Activated CD8-positive, alpha-beta T cell treated with anti-CD3 and anti-CD28 coated beads, Interleukin-2, amount 10 ng/mL, durations not matched to agents 7 days and 5 days (primary cell): ENCODE results near the gene HBM. TPM values are rescaled to one million over a fixed set of nuclear protein-coding genes. Genes with fewer than 3 reads are reported as not detected.
"Not testable (repeated sequence)": the region's sequence is repeated elsewhere in the genome, so short reads cannot be mapped to it uniquely, and the experiment has no call there.

Experiments
- ATAC-seq: fragments of 150-1000 bp; cut with Tn5 transposase; one replicate; pipeline ENCODE4 v1.10.0; 2021; ENCODE audit warnings: moderate library complexity
- CTCF ChIA-PET: fragments of 350-600 bp; sonication (Branson Sonifier 250); formaldehyde crosslinking; loops from one replicate; lab custom pipeline; 2021; ENCODE audit warnings: antibody characterized with exemption; lab: Charles Lee
- POLR2A ChIA-PET: fragments of 350-600 bp; sonication (Branson Sonifier 250); formaldehyde crosslinking; loops from one replicate; lab custom pipeline; 2021; ENCODE audit warnings: antibody characterized with exemption; lab: Charles Lee
- DNase-seq: peaks from one replicate; pipeline ENCODE4 v3.0.0-alpha.2; 2020
- H3K27ac Mint-ChIP-seq: one replicate; pipeline ENCODE4 v1.8.0; 2021; ENCODE audit warnings: mild to moderate bottlenecking, mixed read lengths
- H3K27me3 Mint-ChIP-seq: one replicate; pipeline ENCODE4 v1.8.0; 2021; ENCODE audit warnings: low read depth, mixed read lengths
- H3K36me3 Mint-ChIP-seq: one replicate; pipeline ENCODE4 v1.8.0; 2021; ENCODE audit warnings: low read depth, mixed read lengths
- H3K4me1 Mint-ChIP-seq: one replicate; pipeline ENCODE4 v1.8.0; 2021; ENCODE audit warnings: low read depth, mixed read lengths
- H3K4me3 Mint-ChIP-seq: one replicate; pipeline ENCODE4 v1.8.0; 2021; ENCODE audit warnings: mild to moderate bottlenecking, mixed read lengths
- H3K9me3 Mint-ChIP-seq: one replicate; pipeline ENCODE4 v1.8.0; 2022; ENCODE audit warnings: mixed read lengths; ENCODE audit not compliant: insufficient read depth
- total RNA-seq, 2 experiments: library from RNA; stranded (reverse); gene quantifications; one replicate each; pipeline ENCODE4 v1.2.3, GENCODE V29; 2021

Gene HBM, protein sequence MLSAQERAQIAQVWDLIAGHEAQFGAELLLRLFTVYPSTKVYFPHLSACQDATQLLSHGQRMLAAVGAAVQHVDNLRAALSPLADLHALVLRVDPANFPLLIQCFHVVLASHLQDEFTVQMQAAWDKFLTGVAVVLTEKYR
- not detected for total RNA-seq

- Mint-ChIP-seq H3K27me3 (peaks cover 45% of the 10 kb centered on the region), H3K27ac (no peak within 1 kb of the TSS), H3K4me3 (peak within 1 kb of the TSS; percentile 31), H3K36me3 (no peaks in the 10 kb centered on the region), H3K4me1 (peaks cover 5% of the 10 kb centered on the region), H3K9me3 (no peaks in the 10 kb centered on the region)
- DNase-seq (no peak), ATAC-seq (peak; percentile 13)
- POLR2A ChIA-PET = no interaction called here
- CTCF ChIA-PET = no interaction called here
Measured at GRCh38 chr16:165539-166374, at the start of gene HBM. TSS of gene HBM (plus strand) at chr16:165978. CDS start at chr16:165998, 20 bp downstream.

GRCh38 chr16:116015-116414 is 49.8 kb upstream of the HBM start:
- peaks cover 21% of the 10 kb centered on the region for H3K36me3 Mint-ChIP-seq
- ATAC-seq = no peak
- ChIA-PET CTCF (interaction anchor here (1.5 to 5.1 kb wide), 4 partner anchors 8 to 246 kb away, joined by 5 to 30 read pairs (median 22); partner anchors contain the start of gene HBQ1), POLR2A (no interaction called here)
- DNase-seq = peak; percentile 15
- no peaks in the 10 kb centered on the region for H3K9me3 Mint-ChIP-seq
- H3K4me3 Mint-ChIP-seq = no peak overlapping the region
- H3K27ac Mint-ChIP-seq = no peak overlapping the region
- H3K27me3 Mint-ChIP-seq = no peaks in the 10 kb centered on the region
- H3K4me1 Mint-ChIP-seq = no peaks in the 10 kb centered on the region

- H3K4me1 Mint-ChIP-seq = no peaks in the 10 kb centered on the region
- ChIA-PET CTCF (interaction anchor here (0.9 to 5.1 kb wide), 13 partner anchors 8 to 247 kb away, joined by 3 to 30 read pairs (median 5); partner anchors contain the start of gene HBQ1), POLR2A (no interaction called here)
- no peaks in the 10 kb centered on the region for H3K27me3 Mint-ChIP-seq
- no peak overlapping the region for H3K27ac Mint-ChIP-seq
- DNase-seq = peak; percentile 74
- H3K9me3 Mint-ChIP-seq = no peaks in the 10 kb centered on the region
- peak; percentile 90 for ATAC-seq
- no peak overlapping the region for H3K4me3 Mint-ChIP-seq
- H3K36me3 Mint-ChIP-seq = peaks cover 13% of the 10 kb centered on the region
Measured at GRCh38 chr16:117379-118365, 48.1 kb upstream of the HBM start.

DNA sequence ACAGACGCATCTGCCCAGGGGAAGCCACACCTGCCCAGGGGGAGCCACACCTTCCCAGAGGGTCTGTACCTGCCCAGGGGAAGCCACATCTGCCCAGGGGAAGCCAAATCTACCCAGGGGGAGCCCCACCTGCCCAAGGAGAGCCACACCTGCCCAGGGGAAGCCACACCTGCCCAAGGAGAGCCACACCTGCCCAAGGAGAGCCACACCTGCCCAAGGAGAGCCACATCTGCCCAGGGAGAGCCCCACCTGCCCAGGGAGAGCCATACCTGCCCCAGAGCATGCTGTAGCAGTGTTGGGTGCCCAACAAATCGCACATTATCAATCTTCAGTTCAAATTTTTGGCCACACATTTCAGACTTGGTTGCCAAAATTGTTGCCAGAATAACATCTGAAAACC is 46.9 kb upstream of the HBM start:
- ATAC-seq (no peak), DNase-seq (no peak)
- ChIA-PET CTCF (interaction anchor here (0.9 to 5.1 kb wide), 7 partner anchors 11 to 243 kb away, joined by 3 to 30 read pairs (median 15); partner anchors contain the start of gene HBQ1), POLR2A (no interaction called here)
- H3K36me3 Mint-ChIP-seq = peaks cover 10% of the 10 kb centered on the region
- no peaks in the 10 kb centered on the region for H3K4me1 Mint-ChIP-seq
- no peaks in the 10 kb centered on the region for H3K27me3 Mint-ChIP-seq
- H3K4me3 Mint-ChIP-seq = no peak overlapping the region
- H3K27ac Mint-ChIP-seq = no peak overlapping the region
- no peaks in the 10 kb centered on the region for H3K9me3 Mint-ChIP-seq

- ATAC-seq = no peak
- Mint-ChIP-seq H3K36me3 (peaks cover 10% of the 10 kb centered on the region), H3K4me3 (no peak overlapping the region), H3K9me3 (no peaks in the 10 kb centered on the region), H3K4me1 (no peaks in the 10 kb centered on the region), H3K27me3 (no peaks in the 10 kb centered on the region), H3K27ac (no peak overlapping the region)
- POLR2A ChIA-PET = no interaction called here
- DNase-seq = no peak
- CTCF ChIA-PET = interaction anchor here (0.9 to 5.1 kb wide), 6 partner anchors 11 to 243 kb away, joined by 3 to 30 read pairs (median 16); partner anchors contain the start of gene HBQ1
Measured at GRCh38 chr16:119295-119694, 46.5 kb upstream of the HBM start.

GRCh38 chr16:119835-120491 is 45.8 kb upstream of the HBM start:
- Mint-ChIP-seq H3K9me3 (no peaks in the 10 kb centered on the region), H3K4me3 (no peak overlapping the region), H3K4me1 (no peaks in the 10 kb centered on the region), H3K27ac (no peak overlapping the region), H3K27me3 (no peaks in the 10 kb centered on the region), H3K36me3 (peaks cover 10% of the 10 kb centered on the region)
- POLR2A ChIA-PET = no interaction called here
- CTCF ChIA-PET = interaction anchor here (0.9 to 5.1 kb wide), 5 partner anchors 12 to 242 kb away, joined by 3 to 30 read pairs (median 15); no protein-coding TSS in a partner anchor
- DNase-seq = no peak
- no peak for ATAC-seq

GRCh38 chr16:120756-121155 is 45.0 kb upstream of the HBM start:
- H3K4me3 Mint-ChIP-seq = no peak overlapping the region
- CTCF ChIA-PET = interaction anchor here (1.5 to 4.6 kb wide), 2 partner anchors 13 to 16 kb away, joined by 3 to 30 read pairs; no protein-coding TSS in a partner anchor
- H3K36me3 Mint-ChIP-seq = peaks cover 10% of the 10 kb centered on the region
- POLR2A ChIA-PET = no interaction called here
- H3K27me3 Mint-ChIP-seq = no peaks in the 10 kb centered on the region
- DNase-seq (no peak), ATAC-seq (no peak)
- no peak overlapping the region for H3K27ac Mint-ChIP-seq
- no peaks in the 10 kb centered on the region for H3K9me3 Mint-ChIP-seq
- no peaks in the 10 kb centered on the region for H3K4me1 Mint-ChIP-seq

GRCh38 chr16:122361-122760 is 43.4 kb upstream of the HBM start:
- DNase-seq (no peak), ATAC-seq (no peak)
- Mint-ChIP-seq H3K4me1 (no peaks in the 10 kb centered on the region), H3K27ac (no peak overlapping the region), H3K4me3 (no peak overlapping the region), H3K36me3 (peaks cover 5% of the 10 kb centered on the region), H3K27me3 (no peaks in the 10 kb centered on the region), H3K9me3 (no peaks in the 10 kb centered on the region)
- ChIA-PET CTCF (interaction anchor here (1.2 kb wide), 1 partner anchor 11 kb away, joined by 3 read pairs; no protein-coding TSS in a partner anchor), POLR2A (no interaction called here)

DNA sequence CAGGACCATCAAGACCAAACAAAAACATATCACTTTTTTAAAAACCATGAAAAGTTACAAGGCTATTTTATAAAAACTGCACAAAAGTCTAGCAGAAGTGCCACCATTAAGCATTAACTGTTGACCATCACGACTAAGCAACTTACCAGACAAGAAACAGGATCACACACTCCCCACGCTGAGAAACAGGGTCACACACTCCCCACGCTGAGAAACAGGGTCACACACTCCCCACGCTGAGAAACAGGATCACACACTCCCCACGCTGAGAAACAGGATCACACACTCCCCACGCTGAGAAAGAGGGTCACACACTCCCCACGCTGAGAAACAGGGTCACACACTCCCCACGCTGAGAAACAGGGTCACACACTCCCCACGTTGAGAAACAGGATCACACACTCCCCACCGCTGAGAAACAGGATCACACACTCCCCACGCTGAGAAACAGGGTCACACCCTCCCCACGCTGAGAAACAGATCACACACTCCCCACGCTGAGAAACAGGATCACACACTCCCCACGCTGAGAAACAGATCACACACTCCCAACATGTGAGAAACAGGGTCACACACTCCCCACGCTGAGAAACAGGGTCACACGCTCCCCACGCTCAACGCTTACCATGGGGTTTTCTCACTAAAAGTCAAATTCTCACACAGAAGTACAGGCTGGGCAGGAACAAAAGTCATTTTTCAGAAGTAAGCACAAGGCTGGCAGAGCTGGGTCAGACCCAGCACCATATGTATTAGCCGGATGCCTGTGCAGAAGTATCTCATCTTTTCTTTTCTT is 42.0 kb upstream of the HBM start:
- CTCF ChIA-PET = interaction anchor here (1.5 kb wide), 1 partner anchor 58 kb away, joined by 5 read pairs; no protein-coding TSS in a partner anchor
- H3K9me3 Mint-ChIP-seq, H3K4me3 Mint-ChIP-seq, H3K36me3 Mint-ChIP-seq, DNase-seq, H3K4me1 Mint-ChIP-seq, H3K27me3 Mint-ChIP-seq, ATAC-seq: not testable (repeated sequence)
- POLR2A ChIA-PET = interaction anchor here (0.6 kb wide), 1 partner anchor 206 kb away, joined by 3 read pairs; no protein-coding TSS in a partner anchor
- peak overlapping the region; percentile 11 for H3K27ac Mint-ChIP-seq

GRCh38 chr16:125011-125410 is 40.8 kb upstream of the HBM start:
- H3K36me3 Mint-ChIP-seq = peaks cover 4% of the 10 kb centered on the region
- ATAC-seq = no peak
- no peak overlapping the region for H3K27ac Mint-ChIP-seq
- no peak for DNase-seq
- H3K9me3 Mint-ChIP-seq = no peaks in the 10 kb centered on the region
- H3K27me3 Mint-ChIP-seq = no peaks in the 10 kb centered on the region
- ChIA-PET CTCF (interaction anchor here (0.9 to 2.1 kb wide), 5 partner anchors 8 to 237 kb away, joined by 3 to 9 read pairs (median 5); no protein-coding TSS in a partner anchor), POLR2A (no interaction called here)
- peaks cover 15% of the 10 kb centered on the region for H3K4me1 Mint-ChIP-seq
- H3K4me3 Mint-ChIP-seq = no peak overlapping the region
